Gastroesophageal sphincter (tissue), 4 donors: Measurements from ENCODE around the gene GALT. TPM values are rescaled to one million over a fixed set of nuclear protein-coding genes. Genes with fewer than 3 reads are reported as not detected.

ENCODE experiments used
- ATAC-seq: fragments of 150-250 bp; one replicate; pipeline ENCODE4 v1.9.1; 2016; ENCODE audit warnings: mild to moderate bottlenecking, moderate library complexity
- H3K27ac ChIP-seq, 4 donors: fragments of 200-600 bp; sonication (generic) in 3 of 4; 1 replicate in 3 of 4; 2 replicates in 1 of 4; pipeline ENCODE4 v1.5.1; 2016 to 2019
- H3K27me3 ChIP-seq: fragments of 200-600 bp; sonication (generic); one replicate; pipeline ENCODE4 v1.5.1; 2019
- H3K36me3 ChIP-seq, 2 donors: fragments of 200-600 bp; sonication (generic); one replicate each; pipeline ENCODE4 v1.5.1; 2019; ENCODE audit warnings: control low read depth in 1 of 2
- H3K4me1 ChIP-seq, 3 donors: fragments of 200-600 bp; sonication (generic); 1 replicate in 2 of 3; 2 replicates in 1 of 3; pipeline ENCODE4 v1.5.1; 2016 to 2019; ENCODE audit warnings: control low read depth in 2 of 3
- H3K4me3 ChIP-seq, 2 donors: fragments of 200-600 bp; sonication (generic); one replicate each; pipeline ENCODE4 v1.5.1; 2019; ENCODE audit warnings: mild to moderate bottlenecking in 1 of 2, moderate library complexity in 1 of 2
- H3K9me3 ChIP-seq, 3 donors: fragments of 200-600 bp; sonication (generic); one replicate each; pipeline ENCODE4 v1.5.1; 2017 to 2019; ENCODE audit warnings: control low read depth in 2 of 3
- CTCF ChIP-seq, 4 experiments: fragments of 200-600 bp in 2 of 4; fragments of 450-650 bp in 2 of 4; sonication (generic) in 1 of 4; IDR thresholded peaks; one replicate each; pipeline ENCODE4 v1.5.1; 2017 to 2019; ENCODE audit warnings: antibody characterized with exemption in 4 of 4, mild to moderate bottlenecking in 2 of 4, moderate library complexity in 2 of 4
- EP300 ChIP-seq: sonication (generic); formaldehyde crosslinking; IDR thresholded peaks from one replicate; pipeline ENCODE4 v1.6.1; 2017; ENCODE audit warnings: antibody characterized with exemption, mild to moderate bottlenecking
- POLR2A ChIP-seq, 2 donors: fragments of 450-650 bp; IDR thresholded peaks; one replicate each; pipeline ENCODE4 v1.6.1; 2017; ENCODE audit warnings: antibody characterized with exemption in 2 of 2, mild to moderate bottlenecking in 2 of 2, moderate library complexity in 1 of 2
- POLR2AphosphoS5 ChIP-seq: sonication (generic); formaldehyde crosslinking; IDR thresholded peaks from one replicate; pipeline ENCODE4 v1.6.1; 2017; ENCODE audit warnings: antibody characterized with exemption
- WGBS, 2 donors: methylation state at CpG; one replicate each; pipeline ENCODE4 v1.1.5; 2018; ENCODE audit warnings: low coverage in 1 of 2; 5-methylcytosine and 5-hydroxymethylcytosine counted together
- total RNA-seq, 4 donors: library from RNA; depleted of rRNA; stranded (reverse); fragments of >200 nt; gene quantifications; one replicate each; pipeline ENCODE4 v1.1.0, GENCODE V29; 2016

Gene GALT
- total RNA-seq, 4 donors from 2014 or later: 19.1 to 51.4 (median 25.7) TPM

GRCh38 chr9:34633166-34633565 lies 13.3 kb upstream of the GALT start:
- Histone ChIP-seq H3K27me3 (peaks cover 27% of the 10 kb centered on the region), H3K9me3 (no peaks in the 10 kb centered on the region), H3K4me1 (peaks cover 0 to 55% (median 13%) of the 10 kb centered on the region in 3 donors), H3K27ac (no peak overlapping the region), H3K36me3 (peaks cover 0 to 13% of the 10 kb centered on the region in 2 donors), H3K4me3 (no peak overlapping the region)
- no peak for ATAC-seq
- TF ChIP-seq EP300 (no peak), POLR2A (IDR thresholded peaks at IDR 0.05) (no peak), CTCF (IDR thresholded peaks at IDR 0.05) (no peak), POLR2AphosphoS5 (no peak)
- WGBS, 2 donors: 40 to 42% methylated on average over 1 to 5 of the region's 5 CpGs

GRCh38 chr9:34633851-34634550 lies 12.5 kb upstream of the GALT start:
- Histone ChIP-seq H3K9me3 (no peaks in the 10 kb centered on the region), H3K27me3 (peaks cover 19% of the 10 kb centered on the region), H3K36me3 (peaks cover 0 to 13% of the 10 kb centered on the region in 2 donors), H3K4me3 (no peak overlapping the region), H3K27ac (no peak overlapping the region), H3K4me1 (peaks cover 0 to 53% (median 8%) of the 10 kb centered on the region in 3 donors)
- WGBS, 2 donors: 8 to 50% methylated on average over 1 to 2 of the region's 3 CpGs
- ATAC-seq: peak; percentile 30
- no peak for TF ChIP-seq POLR2AphosphoS5
- TF ChIP-seq CTCF (IDR thresholded peaks at IDR 0.05): peak in 3 of 4 experiments; percentile 77 to 85 (median 78)

DNA sequence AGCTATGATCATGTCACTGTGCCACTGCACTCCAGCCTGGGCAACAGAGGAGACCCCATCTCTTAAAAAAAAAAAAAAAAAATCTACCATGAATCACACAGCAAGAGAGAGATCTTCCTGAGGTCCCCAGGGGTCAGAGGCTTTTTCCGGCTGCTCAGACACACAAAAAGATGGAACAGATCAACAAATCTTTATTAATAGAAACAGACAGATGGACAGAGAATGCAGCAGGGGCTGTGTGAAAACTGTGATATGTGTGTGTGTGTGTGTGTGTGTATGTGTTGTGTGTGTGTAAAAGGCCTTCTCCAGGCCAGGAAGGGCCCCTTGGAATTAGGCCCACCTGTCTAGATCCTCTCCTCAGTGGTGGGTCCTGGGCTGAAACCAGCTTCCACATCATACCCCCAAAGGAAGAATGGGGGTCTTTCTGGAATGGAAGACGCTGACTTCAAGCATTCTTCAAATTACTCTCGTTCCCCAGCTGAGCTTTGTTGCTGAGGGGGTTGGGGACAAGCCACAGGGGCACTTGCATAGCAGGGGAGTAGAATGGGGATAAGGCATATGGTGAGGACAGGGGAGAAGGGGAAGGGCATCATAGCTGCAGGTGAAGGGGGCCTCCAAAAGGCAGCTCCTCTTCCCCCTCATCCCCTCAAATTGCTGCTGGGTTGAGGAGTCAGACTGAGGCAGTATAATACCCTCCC lies 11.8 kb upstream of the GALT start:
- Histone ChIP-seq H3K36me3 (peaks cover 0 to 13% of the 10 kb centered on the region in 2 donors), H3K9me3 (no peaks in the 10 kb centered on the region), H3K4me3 (no peak overlapping the region), H3K4me1 (peaks cover 0 to 47% (median 8%) of the 10 kb centered on the region in 3 donors), H3K27ac (no peak overlapping the region), H3K27me3 (peaks cover 12% of the 10 kb centered on the region)
- no peak for TF ChIP-seq POLR2AphosphoS5
- no peak for TF ChIP-seq CTCF (IDR thresholded peaks at IDR 0.05)
- no peak for TF ChIP-seq EP300
- TF ChIP-seq POLR2A (IDR thresholded peaks at IDR 0.05): no peak
- 62 to 69% methylated on average over 2 to 3 of the region's 3 CpGs for WGBS, 2 donors
- no peak for ATAC-seq

- H3K9me3 ChIP-seq: no peaks in the 10 kb centered on the region
- peaks cover 0 to 47% (median 8%) of the 10 kb centered on the region in 3 donors for H3K4me1 ChIP-seq
- no peak for TF ChIP-seq CTCF (IDR thresholded peaks at IDR 0.05)
- TF ChIP-seq POLR2A (IDR thresholded peaks at IDR 0.05): no peak
- TF ChIP-seq EP300: no peak
- no peak for TF ChIP-seq POLR2AphosphoS5
- peaks cover 3% of the 10 kb centered on the region for H3K27me3 ChIP-seq
- peaks cover 0 to 13% of the 10 kb centered on the region in 2 donors for H3K36me3 ChIP-seq
- ATAC-seq: no peak
- 85 to 100% methylated on average over 2 to 4 of the region's 14 CpGs for WGBS, 2 donors
- H3K27ac ChIP-seq: no peak overlapping the region
- H3K4me3 ChIP-seq: no peak overlapping the region
Measured at GRCh38 chr9:34635556-34635955, 10.9 kb upstream of the GALT start.
